K562 (cell line): Measurements from ENCODE around the gene CSF1R. TPM values are rescaled to one million over a fixed set of nuclear protein-coding genes. Genes with fewer than 3 reads are reported as not detected.

ENCODE experiments used
- ATAC-seq: fragments of 200-7000 bp; cut with Tn5 transposase; 3 replicates; pipeline ENCODE4 v1.9.1; 2020; ENCODE audit warnings: moderate library complexity
- BruUV-seq: library from RNA; stranded (reverse); fragments of 400-500 nt; replicated peaks from 2 replicates; lab custom pipeline; 2021; lab: Mats Ljungman, UMichigan
- CTCF ChIA-PET: fragments of 300-600 bp; formaldehyde crosslinking; extraction: SDS; loops from one replicate; lab custom pipeline; 2021; ENCODE audit warnings: low intra/inter-chr PET ratio; lab: Yijun Ruan, JAX
- POLR2A ChIA-PET: fragments of 300-600, 350-650 bp; sonication (Branson Sonifier 250); formaldehyde crosslinking; extraction: SDS; loops from one replicate; lab custom pipeline; 2021; ENCODE audit warnings: antibody characterized with exemption, inconsistent platforms; lab: Yijun Ruan, JAX
- DNase-seq, 4 experiments: peaks; one replicate each; pipeline versions ENCODE4 v3.0.0 to v3.0.0-alpha.2; 2011 to 2018; ENCODE audit warnings: low spot score in 3 of 4, mixed read lengths in 3 of 4; ENCODE audit errors: extremely low read depth in 1 of 4
- FAIRE-seq: peaks from 2 replicates; lab custom pipeline; 2011; peaks lifted over from hg19 to GRCh38; lab: Jason Lieb, UNC
- H2AFZ ChIP-seq: 2 replicates; pipeline ENCODE4 v1.6.0; 2011; ENCODE audit warnings: low read depth, low read length, control low read depth, inconsistent platforms
- H3K27ac ChIP-seq: fragments of 200-600 bp; 3 replicates; pipeline ENCODE4 v1.8.0; 2011; ENCODE audit warnings: low read depth, mild to moderate bottlenecking, control low read depth, inconsistent platforms, low read length, moderate library complexity, mixed read lengths; ENCODE audit errors: extremely low read depth
- H3K27me3 ChIP-seq, 2 experiments: fragments of 300-600 bp in 1 of 2; 2 replicates in 1 of 2; 3 replicates in 1 of 2; pipeline versions ENCODE4 v1.6.0 to v1.8.0; 2011; ENCODE audit warnings: inconsistent platforms in 2 of 2, low read length in 2 of 2, mild to moderate bottlenecking in 1 of 2, mixed read lengths in 1 of 2, moderate library complexity in 1 of 2; ENCODE audit not compliant: control insufficient read depth in 2 of 2, insufficient read depth in 2 of 2
- H3K36me3 ChIP-seq: fragments of 300-600 bp; 3 replicates; pipeline ENCODE4 v1.8.0; 2011; ENCODE audit warnings: mild to moderate bottlenecking, low read length, inconsistent platforms; ENCODE audit not compliant: control insufficient read depth, insufficient read depth
- H3K4me1 ChIP-seq, 2 experiments: fragments of 200-600 bp in 1 of 2; replicated peaks in 1 of 2; 2 replicates in 1 of 2; 3 replicates in 1 of 2; pipeline versions ENCODE4 v1.5.1 to v1.8.0; 2011; ENCODE audit warnings: inconsistent platforms in 2 of 2, low read length in 2 of 2, mild to moderate bottlenecking in 1 of 2, mixed read lengths in 1 of 2, moderate library complexity in 1 of 2; ENCODE audit not compliant: control insufficient read depth in 2 of 2, insufficient read depth in 2 of 2
- H3K4me2 ChIP-seq: 2 replicates; pipeline ENCODE4 v1.6.1; 2011; ENCODE audit warnings: low read length, control low read depth, inconsistent platforms, mixed read lengths; ENCODE audit not compliant: insufficient read depth
- H3K4me3 ChIP-seq: fragments of 200-600 bp; sonication (generic), shearing (Covaris generic); 2 replicates; pipeline ENCODE4 v1.5.1; 2016; ENCODE audit warnings: control low read depth, inconsistent platforms
- H3K79me2 ChIP-seq: fragments of 200-600 bp; 3 replicates; pipeline ENCODE4 v1.8.0; 2011; ENCODE audit warnings: low read length, inconsistent platforms; ENCODE audit not compliant: control insufficient read depth, insufficient read depth
- H3K9ac ChIP-seq, 2 experiments: 2 replicates each; pipeline versions ENCODE4 v1.6.0 to v1.6.1; 2011; ENCODE audit warnings: low read depth in 2 of 2, low read length in 2 of 2, control low read depth in 1 of 2, inconsistent platforms in 1 of 2, mild to moderate bottlenecking in 1 of 2, mixed read lengths in 1 of 2; ENCODE audit not compliant: insufficient read depth in 1 of 2
- H3K9me1 ChIP-seq: one replicate; pipeline ENCODE4 v1.6.0; 2011; ENCODE audit warnings: inconsistent platforms, mild to moderate bottlenecking, low read length, moderate library complexity; ENCODE audit not compliant: control insufficient read depth, insufficient read depth
- H3K9me3 ChIP-seq: replicated peaks from 2 replicates; pipeline ENCODE4 v1.5.1; 2011; ENCODE audit warnings: low read depth, low read length, inconsistent platforms; ENCODE audit not compliant: control insufficient read depth, insufficient read depth
- H4K20me1 ChIP-seq: replicated peaks from 2 replicates; pipeline ENCODE4 v1.6.1; 2011; ENCODE audit warnings: low read length, inconsistent platforms, mixed read lengths; ENCODE audit not compliant: control insufficient read depth, insufficient read depth
- C11orf30 ChIP-seq: fragments of 450-650 bp; IDR thresholded peaks from 2 replicates; pipeline ENCODE4 v1.6.1; 2016; ENCODE audit warnings: low read depth, mild to moderate bottlenecking
- FUS ChIP-seq: fragments of 200-400 bp; formaldehyde crosslinking; optimal IDR thresholded peaks from 2 replicates; pipeline ENCODE3; 2017; ENCODE audit warnings: low read depth, low read length
- ZNF316 ChIP-seq: fragments of 450-650 bp; IDR thresholded peaks from 2 replicates; pipeline ENCODE4 v1.6.1; 2016
- WGBS: fragments of 100-300 bp; shearing (Covaris generic); methylation state at CpG from one replicate; pipeline ENCODE4 v1.1.6; 2016; ENCODE audit warnings: low coverage, mixed read lengths; ENCODE audit not compliant: insufficient coverage; ENCODE audit errors: missing lambda C conversion rate; 5-methylcytosine and 5-hydroxymethylcytosine counted together
- in situ Hi-C: fragments of 300-500 bp; cut with MboI; formaldehyde crosslinking; loops from 4 replicates; pipeline ENCODE4 v1.15.0; 2018; ENCODE audit warnings: inconsistent platforms, mixed read lengths
- intact Hi-C: fragments of 100-400 bp; cut with micrococcal nuclease; formaldehyde crosslinking; loops from 2 replicates; pipeline ENCODE4 v1.14.2; 2022
- polyA plus RNA-seq, 8 experiments: library from polyadenylated mRNA; depleted of rRNA in 4 of 8; stranded (reverse) in 5 of 8; unstranded in 3 of 8; fragments of >200 nt; fragmentation: Nextera tagmentation in 2 of 8; fragmentation: Illumina TruSeq in 1 of 8; extraction: Ambion mirVana in 2 of 8; extraction: Trizol in 1 of 8; gene quantifications; 2 replicates each; pipeline versions ENCODE4 v1.2.1 to v1.2.3, GENCODE V29; 2011 to 2014; ENCODE audit warnings: inconsistent platforms in 1 of 8, missing spikeins in 1 of 8
- total RNA-seq, 7 experiments: library from RNA; depleted of rRNA in 6 of 7; stranded (reverse); fragments of >200 nt in 6 of 7; fragmentation: Illumina TruSeq in 2 of 7; extraction: Trizol in 2 of 7; gene quantifications; 2 replicates each; pipeline versions ENCODE4 v1.2.1 to v1.2.3, GENCODE V29; 2011 to 2021; ENCODE audit warnings: low replicate concordance in 1 of 7
- TF ChIP-seq, protein P1 (sequence below): sonication (generic); formaldehyde crosslinking; IDR thresholded peaks from 2 replicates; pipeline ENCODE4 v1.8.1; 2023; ENCODE audit warnings: mild to moderate bottlenecking, missing genetic modification reagents

CSF1R gene
- total and polyA plus RNA-seq, 9 of the 15 experiments (the other 6 are each of a cell fraction or from before 2014, with no cell fraction given) = 0.03 to 0.64 (median 0.20) TPM; not detected in 6

DNA sequence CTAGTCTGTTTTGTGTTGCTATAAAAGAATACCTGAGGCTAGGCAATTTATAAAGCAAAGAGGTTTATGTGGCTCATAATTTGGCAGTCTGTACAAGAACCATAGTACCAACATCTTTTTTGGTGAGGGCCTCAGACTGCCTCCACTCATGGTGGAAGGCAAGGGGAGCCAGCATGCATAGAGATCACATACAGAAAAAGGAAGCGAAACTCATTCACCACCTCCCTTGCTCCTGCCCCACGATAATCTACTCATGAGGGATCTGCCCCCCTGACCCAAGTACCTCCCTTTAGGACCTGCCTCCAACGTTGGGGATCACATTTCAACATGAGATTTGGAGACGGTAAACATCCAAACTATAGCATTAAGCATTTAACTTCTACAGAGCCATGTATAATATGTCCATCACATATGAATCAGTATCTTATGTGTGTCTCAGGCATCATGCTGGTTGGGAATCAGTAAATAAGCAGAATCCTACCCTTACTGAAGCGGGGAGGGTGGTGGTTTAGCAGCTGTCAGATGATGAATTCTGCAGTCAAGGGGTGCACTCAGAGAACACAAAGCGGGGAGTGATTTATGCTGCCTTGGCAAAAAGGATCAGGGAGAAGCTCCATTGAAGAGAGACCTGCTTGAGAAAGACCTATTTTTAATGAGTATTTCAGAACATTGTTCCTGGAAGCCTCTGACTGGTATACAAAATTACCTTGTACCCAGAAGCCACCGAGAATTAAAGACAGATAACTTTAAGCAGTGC lies 51.0 kb downstream of the CSF1R start:
- DNase-seq (no peak), ATAC-seq (no peak), FAIRE-seq (peak; percentile 11)
- Histone ChIP-seq H3K4me2 (no peak overlapping the region), H3K9me3 (no peaks in the 10 kb centered on the region), H3K4me3 (no peak overlapping the region), H4K20me1 (no peaks in the 10 kb centered on the region), H3K27ac (no peak overlapping the region), H3K79me2 (no peaks in the 10 kb centered on the region), H3K27me3 (no peaks in the 10 kb centered on the region), H3K9me1 (no peaks in the 10 kb centered on the region), H2AFZ (no peak overlapping the region), H3K9ac (no peak overlapping the region), H3K36me3 (peaks cover 98% of the 10 kb centered on the region), H3K4me1 (no peaks in the 10 kb centered on the region)
- in situ Hi-C loops = no loop called here
- BruUV-seq = no TSS peak
- POLR2A ChIA-PET = interaction anchor here (0.6 to 2.3 kb wide), 4 partner anchors 9 to 1739 kb away, joined by 3 to 11 read pairs (median 3); no protein-coding TSS in a partner anchor
- intact Hi-C loops = no loop called here
- WGBS = 67% methylated on average over 7 of the region's 7 CpGs
- CTCF ChIA-PET = no interaction called here
- TF ChIP-seq FUS (no peak), ZNF316 (peak; percentile 18; the same call in 1 of the 2 replicates), C11orf30 (peak; percentile 29; the same call in 1 of the 2 replicates)

DNA sequence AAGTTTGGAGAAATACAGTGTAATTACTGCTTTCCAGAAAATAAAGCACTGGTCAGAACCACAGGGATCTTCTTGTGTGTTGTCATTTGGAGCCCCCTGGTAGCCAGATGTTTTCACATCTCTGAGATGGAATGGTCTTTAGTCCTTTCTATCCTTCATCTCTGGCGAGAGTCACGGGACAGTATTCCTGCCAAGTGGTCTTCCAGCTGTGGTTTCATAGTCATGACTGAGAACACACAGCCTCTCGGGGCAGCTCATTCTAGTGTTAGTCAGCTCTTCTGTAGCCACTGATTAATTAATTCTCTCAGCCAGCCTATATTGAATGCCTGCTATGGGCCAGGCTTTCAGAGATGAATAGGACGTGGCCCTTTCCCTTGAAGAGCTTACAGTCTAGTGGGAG lies 51.7 kb downstream of the CSF1R start:
- H3K9me3 ChIP-seq = no peaks in the 10 kb centered on the region
- intact Hi-C loops (no loop called here), in situ Hi-C loops (no loop called here)
- H3K9me1 ChIP-seq = no peaks in the 10 kb centered on the region
- no peak overlapping the region for H3K27ac ChIP-seq
- no peaks in the 10 kb centered on the region for H3K79me2 ChIP-seq
- ChIA-PET POLR2A (interaction anchor here (0.6 to 2.3 kb wide), 3 partner anchors 12 to 1739 kb away, joined by 3 to 11 read pairs (median 3); no protein-coding TSS in a partner anchor), CTCF (no interaction called here)
- no peak for FAIRE-seq
- no peak for DNase-seq
- ATAC-seq = no peak
- H3K4me2 ChIP-seq = no peak overlapping the region
- H3K4me3 ChIP-seq = no peak overlapping the region
- no TSS peak for BruUV-seq
- H2AFZ ChIP-seq = no peak overlapping the region
- peaks cover 97% of the 10 kb centered on the region for H3K36me3 ChIP-seq
- 95% methylated on average over 4 of the region's 4 CpGs for WGBS
- no peak overlapping the region for H3K9ac ChIP-seq
- H3K4me1 ChIP-seq = no peaks in the 10 kb centered on the region
- H4K20me1 ChIP-seq = no peaks in the 10 kb centered on the region
- no peaks in the 10 kb centered on the region for H3K27me3 ChIP-seq
- TF ChIP-seq, protein P1, sequence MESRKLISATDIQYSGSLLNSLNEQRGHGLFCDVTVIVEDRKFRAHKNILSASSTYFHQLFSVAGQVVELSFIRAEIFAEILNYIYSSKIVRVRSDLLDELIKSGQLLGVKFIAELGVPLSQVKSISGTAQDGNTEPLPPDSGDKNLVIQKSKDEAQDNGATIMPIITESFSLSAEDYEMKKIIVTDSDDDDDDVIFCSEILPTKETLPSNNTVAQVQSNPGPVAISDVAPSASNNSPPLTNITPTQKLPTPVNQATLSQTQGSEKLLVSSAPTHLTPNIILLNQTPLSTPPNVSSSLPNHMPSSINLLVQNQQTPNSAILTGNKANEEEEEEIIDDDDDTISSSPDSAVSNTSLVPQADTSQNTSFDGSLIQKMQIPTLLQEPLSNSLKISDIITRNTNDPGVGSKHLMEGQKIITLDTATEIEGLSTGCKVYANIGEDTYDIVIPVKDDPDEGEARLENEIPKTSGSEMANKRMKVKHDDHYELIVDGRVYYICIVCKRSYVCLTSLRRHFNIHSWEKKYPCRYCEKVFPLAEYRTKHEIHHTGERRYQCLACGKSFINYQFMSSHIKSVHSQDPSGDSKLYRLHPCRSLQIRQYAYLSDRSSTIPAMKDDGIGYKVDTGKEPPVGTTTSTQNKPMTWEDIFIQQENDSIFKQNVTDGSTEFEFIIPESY = no peak
